ENCODE results near the gene TLR7. TPM values are rescaled to one million over a fixed set of nuclear protein-coding genes. Genes with fewer than 3 reads are reported as not detected.

Gene TLR7
- total RNA-seq, 5 donors from 2014 or later (not counting 1 experiment from before 2014, with no cell fraction given): 0.10 to 0.66 (median 0.18) TPM; not detected in 1

DNA sequence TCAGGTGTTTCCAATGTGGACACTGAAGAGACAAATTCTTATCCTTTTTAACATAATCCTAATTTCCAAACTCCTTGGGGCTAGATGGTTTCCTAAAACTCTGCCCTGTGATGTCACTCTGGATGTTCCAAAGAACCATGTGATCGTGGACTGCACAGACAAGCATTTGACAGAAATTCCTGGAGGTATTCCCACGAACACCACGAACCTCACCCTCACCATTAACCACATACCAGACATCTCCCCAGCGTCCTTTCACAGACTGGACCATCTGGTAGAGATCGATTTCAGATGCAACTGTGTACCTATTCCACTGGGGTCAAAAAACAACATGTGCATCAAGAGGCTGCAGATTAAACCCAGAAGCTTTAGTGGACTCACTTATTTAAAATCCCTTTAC lies 18.6 kb downstream of the TLR7 start:
- ChIA-PET CTCF (no interaction called here), POLR2A (no interaction called here)
- Mint-ChIP-seq H3K4me3 (no peak overlapping the region), H3K36me3 (no peaks in the 10 kb centered on the region), H3K9me3 (peaks cover 0 to 4% (median 0%) of the 10 kb centered on the region in 3 donors), H3K4me1 (peaks cover 7 to 13% (median 8%) of the 10 kb centered on the region in 3 donors), H3K27me3 (peaks cover 5 to 36% of the 10 kb centered on the region in 2 donors), H3K27ac (no peak overlapping the region)
- ATAC-seq (replicated peaks in 1 of 4) (no peak), DNase-seq (no peak)
- H3K4me1 ChIP-seq (ENCODE audit: control insufficient read depth in 1 of 2, extremely low read depth in 1 of 2, insufficient read depth in 2 of 2, low read length in 2 of 2): peaks cover under 1 to 4% of the 10 kb centered on the region in 2 experiments
- 100% methylated on average over 2 of the region's 5 CpGs for WGBS (ENCODE audit: insufficient coverage)
- H3K4me3 ChIP-seq (ENCODE audit: control insufficient read depth in 1 of 2, extremely low read depth in 1 of 2, low read length in 1 of 2): no peak overlapping the region
- H3K27ac ChIP-seq (ENCODE audit: low read length): no peak overlapping the region
- H3K9me3 ChIP-seq: no peaks in the 10 kb centered on the region
- no peaks in the 10 kb centered on the region for H3K36me3 ChIP-seq (ENCODE audit: control insufficient read depth in 2 of 2, extremely low read depth in 1 of 2, insufficient read depth in 1 of 2, low read length in 1 of 2)
- no peaks in the 10 kb centered on the region for H3K27me3 ChIP-seq (replicated peaks in 1 of 2; ENCODE audit: control insufficient read depth in 2 of 2, extremely low read depth in 1 of 2, insufficient read depth in 2 of 2, low read length in 1 of 2)

DNA sequence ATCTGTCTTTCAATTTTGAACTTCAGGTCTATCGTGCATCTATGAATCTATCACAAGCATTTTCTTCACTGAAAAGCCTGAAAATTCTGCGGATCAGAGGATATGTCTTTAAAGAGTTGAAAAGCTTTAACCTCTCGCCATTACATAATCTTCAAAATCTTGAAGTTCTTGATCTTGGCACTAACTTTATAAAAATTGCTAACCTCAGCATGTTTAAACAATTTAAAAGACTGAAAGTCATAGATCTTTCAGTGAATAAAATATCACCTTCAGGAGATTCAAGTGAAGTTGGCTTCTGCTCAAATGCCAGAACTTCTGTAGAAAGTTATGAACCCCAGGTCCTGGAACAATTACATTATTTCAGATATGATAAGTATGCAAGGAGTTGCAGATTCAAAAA lies 19.7 kb downstream of the TLR7 start:
- H3K4me3 Mint-ChIP-seq: no peak overlapping the region
- H3K4me3 ChIP-seq (ENCODE audit: control insufficient read depth in 1 of 2, extremely low read depth in 1 of 2, low read length in 1 of 2): no peak overlapping the region
- POLR2A ChIA-PET: interaction anchor here in 1 of 2 donors (0.6 kb wide), 1 partner anchor 1174 kb away, joined by 3 read pairs; no protein-coding TSS in a partner anchor
- DNase-seq (no peak), ATAC-seq (replicated peaks in 1 of 4) (no peak)
- H3K36me3 ChIP-seq (ENCODE audit: control insufficient read depth in 2 of 2, extremely low read depth in 1 of 2, insufficient read depth in 1 of 2, low read length in 1 of 2): no peaks in the 10 kb centered on the region
- H3K36me3 Mint-ChIP-seq: no peaks in the 10 kb centered on the region
- H3K27me3 ChIP-seq (replicated peaks in 1 of 2; ENCODE audit: control insufficient read depth in 2 of 2, extremely low read depth in 1 of 2, insufficient read depth in 2 of 2, low read length in 1 of 2): no peaks in the 10 kb centered on the region
- no peaks in the 10 kb centered on the region for H3K9me3 ChIP-seq
- H3K9me3 Mint-ChIP-seq: peaks cover 0 to 4% (median 0%) of the 10 kb centered on the region in 3 donors
- H3K27ac Mint-ChIP-seq: no peak overlapping the region
- WGBS (ENCODE audit: insufficient coverage): no CpG with 5 or more reads among the region's 3 CpGs
- H3K4me1 ChIP-seq (ENCODE audit: control insufficient read depth in 1 of 2, extremely low read depth in 1 of 2, insufficient read depth in 2 of 2, low read length in 2 of 2): peaks cover 6 to 11% of the 10 kb centered on the region in 2 experiments
- CTCF ChIA-PET: interaction anchor here in 1 of 2 donors (0.6 kb wide), 1 partner anchor 490 kb away, joined by 3 read pairs; no protein-coding TSS in a partner anchor
- no peak overlapping the region for H3K27ac ChIP-seq (ENCODE audit: low read length)
- peaks cover 15 to 23% (median 17%) of the 10 kb centered on the region in 3 donors for H3K4me1 Mint-ChIP-seq
- peaks cover 5 to 37% of the 10 kb centered on the region in 2 donors for H3K27me3 Mint-ChIP-seq

DNA sequence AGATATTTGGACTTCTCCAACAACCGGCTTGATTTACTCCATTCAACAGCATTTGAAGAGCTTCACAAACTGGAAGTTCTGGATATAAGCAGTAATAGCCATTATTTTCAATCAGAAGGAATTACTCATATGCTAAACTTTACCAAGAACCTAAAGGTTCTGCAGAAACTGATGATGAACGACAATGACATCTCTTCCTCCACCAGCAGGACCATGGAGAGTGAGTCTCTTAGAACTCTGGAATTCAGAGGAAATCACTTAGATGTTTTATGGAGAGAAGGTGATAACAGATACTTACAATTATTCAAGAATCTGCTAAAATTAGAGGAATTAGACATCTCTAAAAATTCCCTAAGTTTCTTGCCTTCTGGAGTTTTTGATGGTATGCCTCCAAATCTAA lies 20.3 kb downstream of the TLR7 start:
- peaks cover under 1 to 33% of the 10 kb centered on the region in 2 donors for H3K27me3 Mint-ChIP-seq
- no peak overlapping the region for H3K27ac Mint-ChIP-seq
- ChIA-PET CTCF (interaction anchor here in 1 of 2 donors (0.6 kb wide), 1 partner anchor 489 kb away, joined by 3 read pairs; no protein-coding TSS in a partner anchor), POLR2A (no interaction called here)
- DNase-seq (no peak), ATAC-seq (replicated peaks in 1 of 4) (no peak)
- H3K27me3 ChIP-seq (replicated peaks in 1 of 2; ENCODE audit: control insufficient read depth in 2 of 2, extremely low read depth in 1 of 2, insufficient read depth in 2 of 2, low read length in 1 of 2): no peaks in the 10 kb centered on the region
- no peaks in the 10 kb centered on the region for H3K36me3 Mint-ChIP-seq
- no peak overlapping the region for H3K4me3 ChIP-seq (ENCODE audit: control insufficient read depth in 1 of 2, extremely low read depth in 1 of 2, low read length in 1 of 2)
- no CpG with 5 or more reads among the region's 2 CpGs for WGBS (ENCODE audit: insufficient coverage)
- H3K9me3 ChIP-seq: no peaks in the 10 kb centered on the region
- peaks cover 0 to 4% (median 0%) of the 10 kb centered on the region in 3 donors for H3K9me3 Mint-ChIP-seq
- H3K4me1 Mint-ChIP-seq: peaks cover 17 to 21% (median 20%) of the 10 kb centered on the region in 3 donors
- H3K4me3 Mint-ChIP-seq: no peak overlapping the region
- H3K27ac ChIP-seq (ENCODE audit: low read length): no peak overlapping the region
- no peaks in the 10 kb centered on the region for H3K36me3 ChIP-seq (ENCODE audit: control insufficient read depth in 2 of 2, extremely low read depth in 1 of 2, insufficient read depth in 1 of 2, low read length in 1 of 2)
- H3K4me1 ChIP-seq (ENCODE audit: control insufficient read depth in 1 of 2, extremely low read depth in 1 of 2, insufficient read depth in 2 of 2, low read length in 2 of 2): peaks cover 6 to 11% of the 10 kb centered on the region in 2 experiments

DNA sequence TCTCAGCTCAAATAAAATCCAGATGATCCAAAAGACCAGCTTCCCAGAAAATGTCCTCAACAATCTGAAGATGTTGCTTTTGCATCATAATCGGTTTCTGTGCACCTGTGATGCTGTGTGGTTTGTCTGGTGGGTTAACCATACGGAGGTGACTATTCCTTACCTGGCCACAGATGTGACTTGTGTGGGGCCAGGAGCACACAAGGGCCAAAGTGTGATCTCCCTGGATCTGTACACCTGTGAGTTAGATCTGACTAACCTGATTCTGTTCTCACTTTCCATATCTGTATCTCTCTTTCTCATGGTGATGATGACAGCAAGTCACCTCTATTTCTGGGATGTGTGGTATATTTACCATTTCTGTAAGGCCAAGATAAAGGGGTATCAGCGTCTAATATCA lies 20.9 kb downstream of the TLR7 start:
- POLR2A ChIA-PET: no interaction called here
- Mint-ChIP-seq H3K27me3 (peaks cover 0 to 33% of the 10 kb centered on the region in 2 donors), H3K4me1 (peaks cover 19 to 28% (median 24%) of the 10 kb centered on the region in 3 donors), H3K9me3 (peaks cover 0 to 4% (median 0%) of the 10 kb centered on the region in 3 donors), H3K4me3 (no peak overlapping the region), H3K27ac (no peak overlapping the region), H3K36me3 (no peaks in the 10 kb centered on the region)
- no CpG with 5 or more reads among the region's 3 CpGs for WGBS (ENCODE audit: insufficient coverage)
- CTCF ChIA-PET: no interaction called here
- no peaks in the 10 kb centered on the region for H3K9me3 ChIP-seq
- no peaks in the 10 kb centered on the region for H3K36me3 ChIP-seq (ENCODE audit: control insufficient read depth in 2 of 2, extremely low read depth in 1 of 2, insufficient read depth in 1 of 2, low read length in 1 of 2)
- peaks cover 6 to 11% of the 10 kb centered on the region in 2 experiments for H3K4me1 ChIP-seq (ENCODE audit: control insufficient read depth in 1 of 2, extremely low read depth in 1 of 2, insufficient read depth in 2 of 2, low read length in 2 of 2)
- H3K27ac ChIP-seq (ENCODE audit: low read length): no peak overlapping the region
- H3K4me3 ChIP-seq (ENCODE audit: control insufficient read depth in 1 of 2, extremely low read depth in 1 of 2, low read length in 1 of 2): no peak overlapping the region
- ATAC-seq (replicated peaks in 1 of 4) (no peak), DNase-seq (no peak)
- no peaks in the 10 kb centered on the region for H3K27me3 ChIP-seq (replicated peaks in 1 of 2; ENCODE audit: control insufficient read depth in 2 of 2, extremely low read depth in 1 of 2, insufficient read depth in 2 of 2, low read length in 1 of 2)

DNA sequence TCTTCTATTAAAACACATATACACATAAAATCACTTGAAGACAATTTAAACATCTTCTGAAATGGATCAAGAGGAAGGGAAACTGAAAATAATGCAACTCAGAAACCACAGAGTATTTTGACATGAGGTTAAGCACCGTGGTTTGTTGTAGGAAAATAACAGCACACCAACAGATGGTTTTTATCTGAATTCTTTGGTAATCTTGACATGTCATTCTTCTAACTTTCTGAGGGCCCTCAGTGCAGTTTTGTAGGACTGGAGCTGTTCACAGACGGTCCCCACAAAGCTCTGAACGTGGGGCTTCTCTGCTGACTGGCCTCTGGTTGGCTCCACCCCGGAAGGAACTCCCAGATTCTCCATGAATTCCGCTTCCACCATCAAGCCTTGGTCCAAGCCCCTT lies 23.6 kb downstream of the TLR7 start:
- Histone ChIP-seq H3K36me3 (ENCODE audit: control insufficient read depth in 2 of 2, extremely low read depth in 1 of 2, insufficient read depth in 1 of 2, low read length in 1 of 2) (no peaks in the 10 kb centered on the region), H3K27ac (ENCODE audit: low read length) (no peak overlapping the region), H3K4me1 (ENCODE audit: control insufficient read depth in 1 of 2, extremely low read depth in 1 of 2, insufficient read depth in 2 of 2, low read length in 2 of 2) (peaks cover 6 to 11% of the 10 kb centered on the region in 2 experiments), H3K9me3 (no peaks in the 10 kb centered on the region), H3K4me3 (ENCODE audit: control insufficient read depth in 1 of 2, extremely low read depth in 1 of 2, low read length in 1 of 2) (no peak overlapping the region), H3K27me3 (replicated peaks in 1 of 2; ENCODE audit: control insufficient read depth in 2 of 2, extremely low read depth in 1 of 2, insufficient read depth in 2 of 2, low read length in 1 of 2) (no peaks in the 10 kb centered on the region)
- no peak for DNase-seq
- 0% methylated on average over 1 of the region's 5 CpGs for WGBS (ENCODE audit: insufficient coverage)
- Mint-ChIP-seq H3K4me1 (peaks cover 22 to 37% (median 24%) of the 10 kb centered on the region in 3 donors), H3K9me3 (no peaks in the 10 kb centered on the region), H3K36me3 (no peaks in the 10 kb centered on the region), H3K27ac (peak overlapping the region; percentile 49 to 71), H3K27me3 (peaks cover 0 to 27% of the 10 kb centered on the region in 2 donors), H3K4me3 (no peak overlapping the region)
- ATAC-seq (replicated peaks in 1 of 4): peak in 1 of 4 experiments; percentile 36
- CTCF ChIA-PET: no interaction called here
- POLR2A ChIA-PET: no interaction called here

DNA sequence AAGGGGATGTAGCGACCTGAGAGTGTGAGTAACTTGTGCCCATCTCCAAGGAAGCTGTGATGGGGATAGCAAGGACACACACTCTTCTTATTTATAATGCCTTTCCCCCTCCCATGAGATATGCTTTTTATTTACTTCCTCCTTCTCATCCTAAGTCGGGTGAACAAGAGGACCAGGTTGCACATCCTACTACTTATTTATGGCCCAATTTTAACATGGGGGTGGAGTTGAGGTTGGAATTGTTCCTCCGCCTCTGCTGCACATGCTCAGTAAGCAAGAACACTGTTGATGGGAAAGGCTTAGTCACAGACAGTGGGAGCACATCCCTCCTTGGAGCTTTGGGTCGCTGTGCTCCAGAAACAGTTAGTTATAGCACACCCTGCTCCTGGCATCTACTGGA lies 24.3 kb downstream of the TLR7 start:
- DNase-seq: no peak
- Mint-ChIP-seq H3K4me3 (no peak overlapping the region), H3K36me3 (no peaks in the 10 kb centered on the region), H3K9me3 (no peaks in the 10 kb centered on the region), H3K27ac (no peak overlapping the region), H3K4me1 (peaks cover 22 to 37% (median 24%) of the 10 kb centered on the region in 3 donors), H3K27me3 (peaks cover 0 to 20% of the 10 kb centered on the region in 2 donors)
- Histone ChIP-seq H3K27ac (ENCODE audit: low read length) (no peak overlapping the region), H3K4me1 (ENCODE audit: control insufficient read depth in 1 of 2, extremely low read depth in 1 of 2, insufficient read depth in 2 of 2, low read length in 2 of 2) (peaks cover 6 to 11% of the 10 kb centered on the region in 2 experiments), H3K4me3 (ENCODE audit: control insufficient read depth in 1 of 2, extremely low read depth in 1 of 2, low read length in 1 of 2) (no peak overlapping the region), H3K27me3 (replicated peaks in 1 of 2; ENCODE audit: control insufficient read depth in 2 of 2, extremely low read depth in 1 of 2, insufficient read depth in 2 of 2, low read length in 1 of 2) (no peaks in the 10 kb centered on the region), H3K36me3 (ENCODE audit: control insufficient read depth in 2 of 2, extremely low read depth in 1 of 2, insufficient read depth in 1 of 2, low read length in 1 of 2) (no peaks in the 10 kb centered on the region), H3K9me3 (no peaks in the 10 kb centered on the region)
- ChIA-PET POLR2A (no interaction called here), CTCF (interaction anchor here in 1 of 2 donors (0.6 to 0.7 kb wide), 2 partner anchors 8 to 54 kb away, joined by 3 read pairs; no protein-coding TSS in a partner anchor)
- no peak for ATAC-seq (replicated peaks in 1 of 4)
- WGBS (ENCODE audit: insufficient coverage): no CpG with 5 or more reads among the region's 4 CpGs
